ENCODE data around the gene KLF11. TPM values are rescaled to one million over a fixed set of nuclear protein-coding genes. Genes with fewer than 3 reads are reported as not detected.
A peak's percentile ranks its signal among the peaks of the same experiment; 100 is the strongest.

The KLF11 gene
- total RNA-seq, 2 experiments from 2014 or later = 5.6 to 6.1 TPM

GRCh38 chr2:10019174-10019573, 24.2 kb upstream of the KLF11 start:
- Mint-ChIP-seq H3K9me3 (peaks cover 4% of the 10 kb centered on the region), H3K4me1 (ENCODE audit: low read depth) (no peaks in the 10 kb centered on the region), H3K27ac (no peak overlapping the region), H3K27me3 (peaks cover 3% of the 10 kb centered on the region), H3K36me3 (no peaks in the 10 kb centered on the region), H3K4me3 (no peak overlapping the region)
- intact Hi-C loops (cut with micrococcal nuclease) = no loop called here
- no peak for DNase-seq
- POLR2A ChIA-PET = no interaction called here
- CTCF ChIA-PET = interaction anchor here (1.7 kb wide), 1 partner anchor 53 kb away, joined by 5 read pairs; no protein-coding TSS in a partner anchor

DNA sequence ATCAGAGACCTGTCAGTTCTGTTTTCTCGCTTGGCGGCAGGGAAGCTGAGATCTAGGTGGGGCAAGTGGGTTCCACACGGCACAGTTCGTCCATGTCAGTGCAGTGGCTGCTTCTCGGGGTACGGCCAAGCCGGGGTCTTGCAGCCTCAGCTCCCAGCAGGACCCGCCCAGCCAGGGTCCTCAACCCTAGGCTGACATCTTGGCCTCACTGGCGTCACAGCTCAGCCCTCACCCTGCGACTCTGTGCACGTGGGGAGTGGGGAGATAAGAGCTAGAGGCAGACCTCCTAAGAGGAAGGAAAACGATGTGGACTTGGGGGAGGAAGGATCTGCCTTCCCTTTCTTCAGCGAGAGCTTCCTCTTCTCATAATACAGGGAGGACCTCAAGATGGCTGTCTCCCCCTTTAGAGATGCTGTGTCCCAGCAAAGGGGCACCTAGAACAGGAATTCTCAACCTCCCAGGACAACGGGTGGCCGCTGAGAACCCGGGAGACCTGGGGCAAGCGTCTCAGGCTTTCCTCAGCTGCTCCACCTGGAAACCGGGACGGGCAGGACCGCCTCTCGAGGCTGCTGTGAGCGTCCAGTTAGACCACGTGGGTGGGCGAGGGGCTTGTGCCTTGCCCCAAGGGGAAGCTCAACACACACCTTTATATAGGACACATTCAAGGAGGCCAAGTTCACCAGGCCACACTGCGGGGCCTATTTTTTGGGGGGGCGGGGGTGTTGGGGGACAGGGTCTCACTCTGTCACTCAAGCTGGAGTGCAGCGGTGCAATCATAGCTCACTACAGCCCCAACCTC, 23.5 kb upstream of the KLF11 start:
- Mint-ChIP-seq H3K36me3 (no peaks in the 10 kb centered on the region), H3K27ac (no peak overlapping the region), H3K9me3 (peaks cover 4% of the 10 kb centered on the region), H3K4me3 (no peak overlapping the region), H3K27me3 (peaks cover 3% of the 10 kb centered on the region), H3K4me1 (ENCODE audit: low read depth) (no peaks in the 10 kb centered on the region)
- CTCF ChIA-PET = interaction anchor here (1.7 kb wide), 1 partner anchor 52 kb away, joined by 5 read pairs; no protein-coding TSS in a partner anchor
- POLR2A ChIA-PET = no interaction called here
- DNase-seq = no peak
- intact Hi-C loops (cut with micrococcal nuclease) = no loop called here

DNA sequence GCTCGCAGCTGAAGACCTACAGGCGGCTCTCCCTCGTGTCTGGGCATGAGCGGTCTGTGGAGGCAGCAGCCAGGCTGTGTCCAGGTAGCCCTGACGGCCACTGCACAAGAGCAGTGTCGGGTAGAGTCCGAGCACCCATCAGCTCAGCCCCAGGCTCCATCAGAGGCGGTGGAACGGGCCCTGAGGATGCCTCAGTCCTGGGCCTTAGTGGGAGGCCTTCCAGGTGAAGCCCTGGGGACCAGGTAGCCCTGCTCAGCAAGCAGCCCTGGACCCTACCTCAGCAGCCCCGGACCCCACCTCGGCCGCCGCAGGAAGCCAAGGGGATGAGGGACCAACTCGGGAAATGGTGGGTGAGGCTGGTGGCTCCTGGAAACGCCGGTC, 21.3 kb upstream of the KLF11 start:
- POLR2A ChIA-PET = no interaction called here
- intact Hi-C loops (cut with micrococcal nuclease) = no loop called here
- CTCF ChIA-PET = interaction anchor here (0.9 kb wide), 1 partner anchor 208 kb away, joined by 3 read pairs; no protein-coding TSS in a partner anchor
- H3K9me3 Mint-ChIP-seq = peaks cover 4% of the 10 kb centered on the region
- no peak overlapping the region for H3K27ac Mint-ChIP-seq
- no peak overlapping the region for H3K4me3 Mint-ChIP-seq
- no peaks in the 10 kb centered on the region for H3K36me3 Mint-ChIP-seq
- H3K4me1 Mint-ChIP-seq (ENCODE audit: low read depth) = no peaks in the 10 kb centered on the region
- no peak for DNase-seq
- H3K27me3 Mint-ChIP-seq = peaks cover 3% of the 10 kb centered on the region

- Mint-ChIP-seq H3K27me3 (peaks cover 1% of the 10 kb centered on the region), H3K9me3 (peaks cover 2% of the 10 kb centered on the region), H3K27ac (no peak overlapping the region), H3K36me3 (no peaks in the 10 kb centered on the region), H3K4me3 (no peak overlapping the region), H3K4me1 (ENCODE audit: low read depth) (no peaks in the 10 kb centered on the region)
- ChIA-PET CTCF (no interaction called here), POLR2A (no interaction called here)
- intact Hi-C loops (cut with micrococcal nuclease) = no loop called here
- DNase-seq = no peak
These were observed 20.9 kb upstream of the KLF11 start for GRCh38 chr2:10022445-10022844.

DNA sequence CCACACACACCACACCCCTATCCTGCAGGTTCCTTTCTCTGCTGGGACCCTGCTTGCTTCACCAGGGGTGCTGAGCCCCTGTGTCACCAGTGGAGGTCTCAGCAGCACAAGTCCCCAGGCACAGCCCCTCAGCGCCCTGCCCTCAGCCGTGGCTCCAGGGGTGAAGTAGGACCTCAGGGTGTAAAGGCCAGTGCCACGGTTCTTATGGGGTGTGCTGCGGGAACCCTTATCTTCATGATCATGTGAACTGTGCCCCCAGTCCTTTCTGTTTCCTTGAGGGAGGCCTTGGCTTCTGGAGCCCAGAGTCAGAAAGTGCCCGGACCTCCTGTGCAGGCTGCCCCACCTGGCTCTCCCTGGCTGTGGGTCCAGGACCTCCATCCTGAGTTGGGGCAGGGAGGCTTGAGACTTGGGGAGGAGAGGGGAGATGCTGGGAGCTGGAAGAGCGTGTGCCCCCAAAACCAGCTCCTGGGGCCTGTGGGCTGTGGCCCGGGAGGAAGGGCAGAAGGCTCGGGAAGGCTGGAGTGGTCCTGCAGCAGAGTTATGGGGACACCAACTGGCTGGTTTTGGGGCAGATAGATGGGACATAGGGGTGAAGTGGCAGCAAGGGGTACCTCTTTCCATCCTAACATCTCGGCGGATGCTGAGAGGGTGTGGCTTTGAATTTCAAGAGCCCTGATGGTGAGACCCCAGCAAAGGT, 20.2 kb upstream of the KLF11 start:
- no peaks in the 10 kb centered on the region for H3K36me3 Mint-ChIP-seq
- DNase-seq = no peak
- POLR2A ChIA-PET = no interaction called here
- no peaks in the 10 kb centered on the region for H3K9me3 Mint-ChIP-seq
- H3K27ac Mint-ChIP-seq = no peak overlapping the region
- H3K4me3 Mint-ChIP-seq = no peak overlapping the region
- H3K4me1 Mint-ChIP-seq (ENCODE audit: low read depth) = no peaks in the 10 kb centered on the region
- intact Hi-C loops (cut with micrococcal nuclease) = no loop called here
- H3K27me3 Mint-ChIP-seq = no peaks in the 10 kb centered on the region
- CTCF ChIA-PET = no interaction called here

- H3K9me3 Mint-ChIP-seq = no peaks in the 10 kb centered on the region
- H3K27ac Mint-ChIP-seq = no peak overlapping the region
- intact Hi-C loops (cut with micrococcal nuclease) = loop anchor here (5.0 kb wide), 1 partner anchor 35 kb away; no protein-coding TSS in a partner anchor
- H3K4me1 Mint-ChIP-seq (ENCODE audit: low read depth) = peaks cover 19% of the 10 kb centered on the region
- H3K27me3 Mint-ChIP-seq = no peaks in the 10 kb centered on the region
- DNase-seq = no peak
- POLR2A ChIA-PET = no interaction called here
- no peaks in the 10 kb centered on the region for H3K36me3 Mint-ChIP-seq
- H3K4me3 Mint-ChIP-seq = no peak overlapping the region
- CTCF ChIA-PET = interaction anchor here (1.0 to 3.1 kb wide), 5 partner anchors 28 to 228 kb away, joined by 3 to 15 read pairs (median 4); no protein-coding TSS in a partner anchor
These were observed 16.3 kb upstream of the KLF11 start for GRCh38 chr2:10026940-10027569.

- no peak overlapping the region for H3K4me3 Mint-ChIP-seq
- H3K4me1 Mint-ChIP-seq (ENCODE audit: low read depth) = peaks cover 19% of the 10 kb centered on the region
- H3K9me3 Mint-ChIP-seq = no peaks in the 10 kb centered on the region
- CTCF ChIA-PET = interaction anchor here (0.6 to 3.1 kb wide), 7 partner anchors 20 to 229 kb away, joined by 3 to 15 read pairs (median 6); no protein-coding TSS in a partner anchor
- H3K27me3 Mint-ChIP-seq = no peaks in the 10 kb centered on the region
- no peaks in the 10 kb centered on the region for H3K36me3 Mint-ChIP-seq
- H3K27ac Mint-ChIP-seq = no peak overlapping the region
- POLR2A ChIA-PET = no interaction called here
- no peak for DNase-seq
- intact Hi-C loops (cut with micrococcal nuclease) = loop anchor here (5.0 kb wide), 1 partner anchor 35 kb away; no protein-coding TSS in a partner anchor
These were observed 15.6 kb upstream of the KLF11 start for GRCh38 chr2:10027660-10028330.

DNA sequence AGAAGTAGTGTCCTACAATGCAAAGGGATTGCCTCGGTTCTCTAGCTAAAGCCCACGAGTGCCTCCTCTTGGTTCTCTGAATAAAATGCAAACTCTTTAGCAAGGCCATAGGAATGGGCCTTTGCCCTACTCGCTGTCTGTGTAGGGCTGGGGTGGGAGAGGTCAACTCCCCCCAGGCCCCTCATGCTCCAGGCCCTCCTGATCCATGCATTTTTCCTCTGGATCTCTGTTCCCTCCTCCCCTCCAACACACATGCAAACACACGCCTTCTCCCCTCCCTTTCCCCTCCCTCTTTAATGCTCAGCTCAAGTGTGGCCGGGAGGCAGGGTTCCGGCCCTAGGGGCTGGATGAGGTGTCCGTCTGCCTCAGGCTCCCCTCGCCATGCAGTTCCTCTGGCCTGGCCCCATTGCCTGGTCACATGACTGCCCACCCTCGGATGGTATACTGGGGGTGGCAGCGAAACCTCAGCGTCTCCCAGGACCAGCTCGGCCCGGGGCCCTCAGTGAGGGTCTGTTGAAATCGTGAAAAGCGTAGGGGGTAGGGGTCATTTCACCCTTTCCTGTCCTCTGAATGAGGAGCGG, 14.9 kb upstream of the KLF11 start:
- CTCF ChIA-PET = interaction anchor here (0.6 to 3.1 kb wide), 10 partner anchors 20 to 259 kb away, joined by 3 to 15 read pairs (median 4); no protein-coding TSS in a partner anchor

GRCh38 chr2:10028988-10029874, 14.1 kb upstream of the KLF11 start:
- ChIA-PET CTCF (interaction anchor here (1.1 to 3.1 kb wide), 7 partner anchors 19 to 259 kb away, joined by 3 to 15 read pairs (median 4); no protein-coding TSS in a partner anchor), POLR2A (interaction anchor here (0.7 to 1.4 kb wide), 3 partner anchors 14 to 417 kb away, joined by 3 read pairs; partner anchors contain the start of gene KLF11)
- Mint-ChIP-seq H3K9me3 (no peaks in the 10 kb centered on the region), H3K4me3 (no peak overlapping the region), H3K27ac (no peak overlapping the region), H3K36me3 (no peaks in the 10 kb centered on the region), H3K4me1 (ENCODE audit: low read depth) (peaks cover 19% of the 10 kb centered on the region), H3K27me3 (no peaks in the 10 kb centered on the region)
- intact Hi-C loops (cut with micrococcal nuclease) = loop anchor here (5.0 kb wide), 1 partner anchor 37 kb away; no protein-coding TSS in a partner anchor
- DNase-seq = peak; percentile 73

More for the DNA sequence above, 14.9 kb upstream of the KLF11 start:
- POLR2A ChIA-PET = no interaction called here
- no peak for DNase-seq
- Mint-ChIP-seq H3K36me3 (no peaks in the 10 kb centered on the region), H3K27me3 (no peaks in the 10 kb centered on the region), H3K4me1 (ENCODE audit: low read depth) (peaks cover 19% of the 10 kb centered on the region), H3K4me3 (no peak overlapping the region), H3K27ac (no peak overlapping the region), H3K9me3 (no peaks in the 10 kb centered on the region)
- intact Hi-C loops (cut with micrococcal nuclease) = loop anchor here (5.0 kb wide), 1 partner anchor 36 kb away; no protein-coding TSS in a partner anchor

DNA sequence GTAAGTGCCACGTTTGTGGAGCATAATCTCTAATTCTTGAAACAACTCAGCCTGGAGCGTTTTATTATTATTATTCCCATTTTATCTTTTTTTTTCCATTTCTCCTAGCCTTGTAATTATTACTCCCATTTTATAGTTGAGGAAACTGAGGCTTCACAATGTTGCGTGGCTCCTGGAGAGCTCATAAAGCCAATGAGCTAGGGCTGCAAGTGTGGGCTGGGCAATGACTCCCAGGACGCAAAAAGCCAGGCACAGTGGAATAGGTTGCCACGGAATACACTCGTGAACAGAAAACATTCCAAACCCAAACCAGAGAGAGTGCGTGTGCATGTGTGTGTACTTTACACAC, 13.5 kb upstream of the KLF11 start:
- intact Hi-C loops (cut with micrococcal nuclease) = loop anchor here (5.0 kb wide), 1 partner anchor 38 kb away; no protein-coding TSS in a partner anchor
- no peak overlapping the region for H3K27ac Mint-ChIP-seq
- no peaks in the 10 kb centered on the region for H3K27me3 Mint-ChIP-seq
- no peaks in the 10 kb centered on the region for H3K36me3 Mint-ChIP-seq
- H3K9me3 Mint-ChIP-seq = no peaks in the 10 kb centered on the region
- POLR2A ChIA-PET = interaction anchor here (0.7 to 1.4 kb wide), 3 partner anchors 14 to 416 kb away, joined by 3 read pairs; partner anchors contain the start of gene KLF11
- DNase-seq = no peak
- CTCF ChIA-PET = interaction anchor here (1.2 to 3.1 kb wide), 4 partner anchors 18 to 216 kb away, joined by 3 to 15 read pairs (median 8); no protein-coding TSS in a partner anchor
- H3K4me3 Mint-ChIP-seq = no peak overlapping the region
- H3K4me1 Mint-ChIP-seq (ENCODE audit: low read depth) = peaks cover 23% of the 10 kb centered on the region

All from activated CD4-positive, alpha-beta memory T cell treated with anti-CD3 and anti-CD28 coated beads for 36 hours (primary cell).